Neural cell (in vitro differentiated cells): Measurements from ENCODE around the gene GPC1. TPM values are rescaled to one million over a fixed set of nuclear protein-coding genes. Genes with fewer than 3 reads are reported as not detected.

Source experiments
- H2AFZ ChIP-seq: fragments of 200-600, 300-800 bp; sonication (generic), shearing (Covaris generic); 2 replicates; pipeline ENCODE4 v1.6.0; 2014; ENCODE audit warnings: low read depth, mild to moderate bottlenecking, antibody characterized with exemption, low read length, moderate library complexity
- H3F3A ChIP-seq: fragments of 200-600 bp; shearing (Covaris generic); 2 replicates; pipeline ENCODE4 v1.6.1; 2016; ENCODE audit warnings: mild to moderate bottlenecking, moderate library complexity, mixed read lengths, antibody characterized with exemption, low read length; ENCODE audit not compliant: insufficient read depth, poor library complexity, severe bottlenecking
- H3K27ac ChIP-seq: fragments of 200-600, 300-800 bp; sonication (generic), shearing (Covaris generic); 2 replicates; pipeline ENCODE4 v1.5.1; 2014; ENCODE audit warnings: mild to moderate bottlenecking, low read length, moderate library complexity
- H3K27me3 ChIP-seq: fragments of 300-800, 200-600 bp; sonication (generic), shearing (Covaris generic); 2 replicates; pipeline ENCODE4 v1.6.0; 2014; ENCODE audit warnings: mild to moderate bottlenecking, low read depth, low read length, moderate library complexity; ENCODE audit not compliant: insufficient read depth
- H3K36me3 ChIP-seq: fragments of 300-800, 200-600 bp; sonication (generic), shearing (Covaris generic); 2 replicates; pipeline ENCODE4 v1.5.1; 2014; ENCODE audit warnings: mild to moderate bottlenecking, antibody characterized with exemption, low read length, moderate library complexity; ENCODE audit not compliant: insufficient read depth
- H3K4me2 ChIP-seq: fragments of 300-800, 200-600 bp; sonication (generic), shearing (Covaris generic); 2 replicates; pipeline ENCODE4 v1.6.0; 2014; ENCODE audit warnings: mild to moderate bottlenecking, low read length
- H3K4me3 ChIP-seq: fragments of 300-800, 200-600 bp; sonication (generic), shearing (Covaris generic); 2 replicates; pipeline ENCODE4 v1.5.1; 2014; ENCODE audit warnings: mild to moderate bottlenecking, low read length, moderate library complexity
- H3K79me2 ChIP-seq: fragments of 200-600 bp; shearing (Covaris generic); replicated peaks from 2 replicates; pipeline ENCODE4 v1.6.0; 2014; ENCODE audit warnings: mild to moderate bottlenecking, low read length, moderate library complexity; ENCODE audit not compliant: insufficient read depth
- H3K9ac ChIP-seq: fragments of 300-800, 200-600 bp; sonication (generic), shearing (Covaris generic); 2 replicates; pipeline ENCODE4 v1.6.1; 2016; ENCODE audit warnings: mild to moderate bottlenecking, low read length, mixed read lengths
- H3K9me2 ChIP-seq: fragments of 200-600 bp; shearing (Covaris generic); 2 replicates; pipeline ENCODE4 v1.6.1; 2016; ENCODE audit warnings: mild to moderate bottlenecking, low read length, mixed read lengths; ENCODE audit not compliant: insufficient read depth
- H3K9me3 ChIP-seq: fragments of 200-600, 300-800 bp; sonication (generic), shearing (Covaris generic); 2 replicates; pipeline ENCODE4 v1.6.1; 2016; ENCODE audit warnings: mild to moderate bottlenecking, mixed run types, low read length, moderate library complexity, mixed read lengths
- H4K20me1 ChIP-seq: fragments of 200-600 bp; shearing (Covaris generic); 2 replicates; pipeline ENCODE4 v1.6.1; 2016; ENCODE audit warnings: mild to moderate bottlenecking, mixed run types; ENCODE audit not compliant: insufficient read depth
- CTCF ChIP-seq: fragments of 450-650 bp; IDR thresholded peaks from 2 replicates; pipeline ENCODE4 v1.5.1; 2014; ENCODE audit warnings: antibody characterized with exemption, mild to moderate bottlenecking, moderate library complexity; ENCODE audit not compliant: poor library complexity, severe bottlenecking
- EP300 ChIP-seq: fragments of 450-650 bp; conservative IDR thresholded peaks from 2 replicates; pipeline ENCODE4 v1.6.1; 2014; ENCODE audit warnings: antibody characterized with exemption, mild to moderate bottlenecking, moderate library complexity; ENCODE audit not compliant: poor library complexity, severe bottlenecking
- EZH2 ChIP-seq: fragments of 200-600, 300-800 bp; shearing (Covaris generic), sonication (generic); IDR thresholded peaks from 2 replicates; pipeline ENCODE4 v1.6.1; 2014; ENCODE audit warnings: antibody characterized with exemption, low read length, borderline replicate concordance, mild to moderate bottlenecking; ENCODE audit not compliant: insufficient read depth, poor library complexity, severe bottlenecking
- MXI1 ChIP-seq: fragments of 450-650 bp; conservative IDR thresholded peaks from 2 replicates; pipeline ENCODE4 v1.6.1; 2014; ENCODE audit warnings: antibody characterized with exemption, mild to moderate bottlenecking; ENCODE audit not compliant: poor library complexity, severe bottlenecking
- POLR2AphosphoS5 ChIP-seq: IDR thresholded peaks from 2 replicates; pipeline ENCODE4 v1.6.1; 2012
- RAD21 ChIP-seq: fragments of 450-650 bp; conservative IDR thresholded peaks from 2 replicates; pipeline ENCODE4 v1.6.1; 2014; ENCODE audit warnings: antibody characterized with exemption, mild to moderate bottlenecking, moderate library complexity
- REST ChIP-seq: IDR thresholded peaks from 2 replicates; pipeline ENCODE4 v1.6.1; 2012; ENCODE audit warnings: borderline replicate concordance
- SMC3 ChIP-seq: fragments of 450-650 bp; conservative IDR thresholded peaks from 2 replicates; pipeline ENCODE4 v1.6.1; 2014; ENCODE audit warnings: antibody characterized with exemption, mild to moderate bottlenecking, moderate library complexity; ENCODE audit not compliant: poor library complexity
- TAF1 ChIP-seq: IDR thresholded peaks from 2 replicates; pipeline ENCODE4 v1.6.1; 2012; ENCODE audit warnings: low read depth
- polyA plus RNA-seq: library from polyadenylated mRNA; depleted of rRNA; stranded (reverse); fragments of >200 nt; gene quantifications from 2 replicates; pipeline ENCODE4 v1.2.3, GENCODE V29; 2014

The GPC1 gene
- polyA plus RNA-seq, 1 donor from 2014 or later = 74.0 TPM

GRCh38 chr2:240469740-240470139 lies 34.3 kb downstream of the GPC1 start:
- Histone ChIP-seq H3K9me2 (no peaks in the 10 kb centered on the region), H3K27ac (no peak overlapping the region), H2AFZ (no peak overlapping the region), H3K27me3 (no peaks in the 10 kb centered on the region), H3K36me3 (no peaks in the 10 kb centered on the region), H3K9ac (no peak overlapping the region), H3K79me2 (no peaks in the 10 kb centered on the region), H3F3A (no peaks in the 10 kb centered on the region), H4K20me1 (no peaks in the 10 kb centered on the region), H3K4me3 (no peak overlapping the region), H3K4me2 (no peak overlapping the region), H3K9me3 (peaks cover 4% of the 10 kb centered on the region)
- TF ChIP-seq POLR2AphosphoS5 = peak; percentile 66
- TF ChIP-seq RAD21 = no peak

DNA sequence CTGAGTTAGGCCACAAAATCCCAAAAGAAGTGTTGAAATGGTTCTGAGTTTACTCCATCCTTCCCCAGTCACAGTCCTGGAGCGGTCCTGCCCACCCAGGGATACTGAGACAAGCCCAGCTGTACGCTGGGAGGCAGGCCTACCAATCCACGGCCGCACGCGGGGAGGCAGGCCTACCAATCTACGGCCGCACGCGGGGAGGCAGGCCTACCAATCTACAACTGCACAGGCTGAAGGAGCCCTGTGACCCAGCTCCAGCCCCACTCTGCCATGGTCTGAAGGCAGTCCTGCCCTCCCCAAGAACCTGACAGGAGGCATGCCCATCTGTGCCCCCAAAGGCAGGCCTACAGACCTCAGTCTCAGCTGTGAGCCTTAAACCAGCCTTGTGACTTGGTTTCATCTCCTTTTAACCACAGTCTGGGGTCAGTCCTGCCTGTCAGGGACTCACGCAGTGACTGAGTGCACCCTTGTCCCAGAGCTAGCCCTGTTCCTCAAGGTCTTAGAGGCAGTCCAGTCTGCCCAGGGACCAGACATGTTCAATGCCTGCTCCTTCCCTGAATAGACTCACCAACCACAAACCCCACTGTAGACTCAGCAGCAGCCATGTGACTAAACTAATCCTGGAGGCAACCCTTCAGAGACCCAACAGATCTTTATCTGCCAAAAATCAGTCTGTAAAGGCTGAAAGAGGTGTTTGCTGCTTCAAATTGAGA lies 36.8 kb downstream of the GPC1 start:
- Histone ChIP-seq H3K27ac (no peak overlapping the region), H3K9me2 (no peaks in the 10 kb centered on the region), H3K9me3 (peaks cover 4% of the 10 kb centered on the region), H3K9ac (no peak overlapping the region), H3F3A (no peaks in the 10 kb centered on the region), H3K79me2 (no peaks in the 10 kb centered on the region), H4K20me1 (no peaks in the 10 kb centered on the region), H3K4me2 (no peak overlapping the region), H3K4me3 (no peak overlapping the region), H3K36me3 (no peaks in the 10 kb centered on the region), H2AFZ (no peak overlapping the region), H3K27me3 (no peaks in the 10 kb centered on the region)
- TF ChIP-seq MXI1 (no peak), CTCF (no peak), EZH2 (no peak), POLR2AphosphoS5 (no peak)

DNA sequence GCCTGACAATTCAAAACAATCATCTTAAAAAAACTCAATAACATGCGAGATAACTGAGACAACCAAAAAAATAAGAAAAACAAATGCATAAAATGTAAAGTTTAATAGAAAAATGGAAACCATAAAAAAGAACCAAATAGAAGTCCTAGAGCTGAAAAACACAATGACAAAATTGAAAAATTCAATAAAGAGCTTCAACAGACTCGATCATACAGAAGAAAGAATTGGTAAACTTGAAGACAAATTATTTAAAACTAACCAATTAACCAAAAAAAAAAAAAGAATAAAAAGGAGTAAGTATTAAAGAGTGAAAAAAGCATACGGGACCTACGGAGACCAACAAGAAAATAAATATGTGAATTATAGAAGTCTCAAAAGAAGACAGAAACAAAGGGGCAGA lies 37.7 kb downstream of the GPC1 start:
- Histone ChIP-seq H3K9me3 (peaks cover 4% of the 10 kb centered on the region), H3K27me3 (no peaks in the 10 kb centered on the region), H3K27ac (no peak overlapping the region), H3K36me3 (no peaks in the 10 kb centered on the region), H3F3A (no peaks in the 10 kb centered on the region), H3K79me2 (no peaks in the 10 kb centered on the region), H4K20me1 (no peaks in the 10 kb centered on the region), H3K9me2 (no peaks in the 10 kb centered on the region), H3K4me3 (no peak overlapping the region), H3K4me2 (no peak overlapping the region), H2AFZ (no peak overlapping the region), H3K9ac (no peak overlapping the region)
- TF ChIP-seq EP300 (no peak), TAF1 (no peak), MXI1 (no peak), REST (no peak), POLR2AphosphoS5 (no peak), CTCF (no peak), EZH2 (no peak), SMC3 (no peak), RAD21 (no peak)
